Left lung (tissue), 10 donors: ENCODE measurements around the gene CACNA1C. TPM values are rescaled to one million over a fixed set of nuclear protein-coding genes. Genes with fewer than 3 reads are reported as not detected.

Source experiments
- ATAC-seq: fragments of 200-7000 bp; cut with Tn5 transposase; one replicate; pipeline ENCODE4 v1.9.1; 2020; ENCODE audit warnings: moderate library complexity
- DNase-seq, 4 donors: peaks; one replicate each; pipeline ENCODE4 v3.0.0-alpha.2; 2013 to 2020
- H3K27ac ChIP-seq, 2 donors: fragments of 200-600 bp; sonication (generic) in 1 of 2; one replicate each; pipeline versions ENCODE4 v1.5.0 to v1.8.0; 2020 to 2021
- H3K27me3 ChIP-seq, 2 donors: fragments of 200-600 bp; sonication (generic) in 1 of 2; one replicate each; pipeline versions ENCODE4 v1.5.0 to v1.8.0; 2020 to 2021
- H3K36me3 ChIP-seq, 2 donors: fragments of 200-600 bp; sonication (generic) in 1 of 2; one replicate each; pipeline versions ENCODE4 v1.5.0 to v1.8.0; 2020 to 2021
- H3K4me1 ChIP-seq, 2 donors: fragments of 200-600 bp; one replicate each; pipeline ENCODE4 v1.8.0; 2021
- H3K4me3 ChIP-seq, 2 donors: fragments of 200-600 bp; sonication (generic) in 1 of 2; one replicate each; pipeline versions ENCODE4 v1.5.0 to v1.8.0; 2020 to 2021; ENCODE audit warnings: mild to moderate bottlenecking in 1 of 2
- H3K9me3 ChIP-seq, 2 donors: fragments of 200-600 bp; sonication (generic) in 1 of 2; one replicate each; pipeline versions ENCODE4 v1.5.0 to v1.8.0; 2020 to 2021
- CTCF ChIP-seq, 2 donors: fragments of 200-600 bp; sonication (generic) in 1 of 2; IDR thresholded peaks; one replicate each; pipeline versions ENCODE4 v1.5.0 to v1.8.0; 2021; ENCODE audit warnings: antibody characterized with exemption in 2 of 2
- intact Hi-C, 2 donors: fragments of 100-400 bp; cut with DNase I; formaldehyde crosslinking; loops; one replicate each; pipeline versions ENCODE4 v1.11.2 to v1.14.2; 2022
- polyA plus RNA-seq, 6 donors: library from polyadenylated mRNA; unstranded; fragments of 120-200 nt; gene quantifications; one replicate each; pipeline ENCODE4 v1.2.1, GENCODE V29; 2013; ENCODE audit not compliant: insufficient read length in 6 of 6
- total RNA-seq, 2 donors: library from RNA; stranded (reverse); fragmentation: NEBNext Ultra II Directional; extraction: Animal tissue kit (Norgen Biotek cat#: 25700); gene quantifications; one replicate each; pipeline ENCODE4 v1.2.1, GENCODE V29; 2021
- donor health status: DM: no; HTN: yes; CAD: no.
- donor health status: DM: no; HTN: no; CAD: no.

Gene CACNA1C
- total and polyA plus RNA-seq, 8 donors, result 11.9 to 21.9 (median 14.2) TPM

- ATAC-seq, result no peak
- intact Hi-C loops, result loop anchor here in 1 of 2 donors (10.0 kb wide), 1 partner anchor 232 kb away; the partner anchor contains the start of gene CACNA1C
- TF ChIP-seq CTCF (IDR thresholded peaks at IDR 0.05), result no peak
- H3K4me1 ChIP-seq, result peaks cover 28 to 48% of the 10 kb centered on the region in 2 donors
- H3K36me3 ChIP-seq, result no peaks in the 10 kb centered on the region
- H3K27ac ChIP-seq, result peak overlapping the region; percentile 4 to 57
- DNase-seq, result no peak
- no peaks in the 10 kb centered on the region for H3K9me3 ChIP-seq
- peaks cover 0 to 11% of the 10 kb centered on the region in 2 donors for H3K27me3 ChIP-seq
- no peak overlapping the region for H3K4me3 ChIP-seq
These were observed 233.8 kb downstream of the CACNA1C start for GRCh38 chr12:2286461-2287131.

- intact Hi-C loops, result loop anchor here in 1 of 2 donors (10.0 kb wide), 1 partner anchor 232 kb away; the partner anchor contains the start of gene CACNA1C
- Histone ChIP-seq H3K36me3 (no peaks in the 10 kb centered on the region), H3K4me1 (peaks cover 28 to 48% of the 10 kb centered on the region in 2 donors), H3K27ac (peak overlapping the region; percentile 4 to 57), H3K9me3 (no peaks in the 10 kb centered on the region), H3K27me3 (peaks cover 0 to 11% of the 10 kb centered on the region in 2 donors), H3K4me3 (no peak overlapping the region)
- DNase-seq, result no peak
- no peak for ATAC-seq
- no peak for TF ChIP-seq CTCF (IDR thresholded peaks at IDR 0.05)
These were observed 234.4 kb downstream of the CACNA1C start for GRCh38 chr12:2287151-2287550.

DNA sequence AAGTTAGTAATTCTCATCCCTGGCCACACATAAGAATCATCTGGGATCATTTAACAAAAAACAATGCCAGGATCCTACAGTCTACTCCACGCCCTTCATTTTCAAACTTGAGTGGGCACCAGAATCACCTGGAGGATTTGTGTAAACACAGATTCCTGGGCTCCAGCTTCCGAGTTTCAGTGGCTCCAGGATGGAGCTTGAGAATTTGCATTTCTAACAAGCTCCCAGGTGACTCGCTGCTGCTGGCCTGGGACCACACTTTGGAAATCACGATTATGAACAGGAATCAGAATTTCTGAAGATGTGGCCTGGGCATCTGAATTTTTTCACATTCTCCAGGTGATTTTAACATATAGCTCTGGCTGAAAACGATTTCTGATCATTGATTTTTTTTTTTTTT, 234.8 kb downstream of the CACNA1C start:
- H3K36me3 ChIP-seq, result no peaks in the 10 kb centered on the region
- intact Hi-C loops, result loop anchor here in 1 of 2 donors (10.0 kb wide), 1 partner anchor 233 kb away; the partner anchor contains the start of gene CACNA1C
- ATAC-seq, result no peak
- peaks cover 28 to 48% of the 10 kb centered on the region in 2 donors for H3K4me1 ChIP-seq
- peaks cover 0 to 11% of the 10 kb centered on the region in 2 donors for H3K27me3 ChIP-seq
- H3K27ac ChIP-seq, result peak overlapping the region; percentile 4 to 57
- no peak for TF ChIP-seq CTCF (IDR thresholded peaks at IDR 0.05)
- no peak for DNase-seq
- H3K4me3 ChIP-seq, result no peak overlapping the region
- no peaks in the 10 kb centered on the region for H3K9me3 ChIP-seq

DNA sequence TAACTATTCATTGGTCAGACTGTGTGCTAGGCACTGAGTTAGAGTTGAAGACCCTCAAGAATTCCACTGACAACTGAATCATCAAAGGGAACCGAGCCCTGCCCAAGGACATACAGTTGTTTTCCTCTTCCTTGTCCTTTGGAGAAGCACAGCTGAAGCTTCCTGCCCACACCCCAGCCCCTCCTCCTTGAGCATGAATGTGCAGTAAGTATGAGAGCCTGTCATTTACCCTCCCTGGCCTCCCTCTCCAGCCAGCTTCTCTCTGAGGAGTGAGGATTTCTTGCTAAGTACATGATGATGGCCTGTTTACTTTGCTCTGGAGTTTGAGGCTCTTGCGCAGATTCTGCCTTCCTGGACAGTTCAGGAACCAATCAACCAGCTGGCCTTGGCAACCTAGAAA, 235.2 kb downstream of the CACNA1C start:
- ATAC-seq (peak; percentile 21), DNase-seq (no peak)
- no peak for TF ChIP-seq CTCF (IDR thresholded peaks at IDR 0.05)
- intact Hi-C loops, result loop anchor here in 1 of 2 donors (10.0 kb wide), 1 partner anchor 233 kb away; the partner anchor contains the start of gene CACNA1C
- Histone ChIP-seq H3K27me3 (peaks cover 0 to 11% of the 10 kb centered on the region in 2 donors), H3K9me3 (no peaks in the 10 kb centered on the region), H3K4me3 (no peak overlapping the region), H3K4me1 (peaks cover 28 to 48% of the 10 kb centered on the region in 2 donors), H3K27ac (peak overlapping the region; percentile 4 to 57), H3K36me3 (no peaks in the 10 kb centered on the region)

DNA sequence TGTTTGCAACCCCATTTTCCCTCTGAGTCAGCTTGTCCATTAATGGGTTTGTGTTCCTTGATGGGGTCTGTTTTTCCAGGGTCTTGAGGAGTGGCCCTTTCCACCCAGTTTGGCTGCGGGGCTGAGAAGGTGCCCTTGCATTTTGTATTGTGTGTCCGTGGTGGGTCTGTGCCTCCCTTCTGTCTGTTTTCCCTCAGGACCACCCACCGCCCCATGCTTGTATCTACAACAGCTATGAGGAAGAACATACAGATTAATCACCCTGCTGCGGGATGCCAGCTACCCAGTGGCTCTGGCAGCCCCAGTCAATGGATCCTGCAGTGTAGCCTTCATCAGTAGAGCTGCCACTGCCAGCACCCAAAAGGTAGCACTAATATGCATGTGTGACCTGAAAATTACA, 235.7 kb downstream of the CACNA1C start:
- Histone ChIP-seq H3K4me3 (no peak overlapping the region), H3K9me3 (no peaks in the 10 kb centered on the region), H3K4me1 (peaks cover 25 to 47% of the 10 kb centered on the region in 2 donors), H3K36me3 (no peaks in the 10 kb centered on the region), H3K27ac (peak overlapping the region in 1 of 2 donors; percentile 4), H3K27me3 (peaks cover 0 to 11% of the 10 kb centered on the region in 2 donors)
- ATAC-seq, result no peak
- DNase-seq, result no peak
- TF ChIP-seq CTCF (IDR thresholded peaks at IDR 0.05), result no peak
- intact Hi-C loops, result loop anchor here in 1 of 2 donors (10.0 kb wide), 1 partner anchor 234 kb away; the partner anchor contains the start of gene CACNA1C
